GM21529 (cell line): ENCODE data around the gene SPINK9.
"Not testable (repeated sequence)": the region's sequence is repeated elsewhere in the genome, so short reads cannot be mapped to it uniquely, and the experiment has no call there.

ENCODE experiments used
- ATAC-seq: cut with Tn5 transposase; IDR thresholded peaks from one replicate; pipeline ENCODE4 v1.9.1; 2021; ENCODE audit not compliant: unreplicated experiment

The SPINK9 gene, protein sequence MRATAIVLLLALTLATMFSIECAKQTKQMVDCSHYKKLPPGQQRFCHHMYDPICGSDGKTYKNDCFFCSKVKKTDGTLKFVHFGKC

DNA sequence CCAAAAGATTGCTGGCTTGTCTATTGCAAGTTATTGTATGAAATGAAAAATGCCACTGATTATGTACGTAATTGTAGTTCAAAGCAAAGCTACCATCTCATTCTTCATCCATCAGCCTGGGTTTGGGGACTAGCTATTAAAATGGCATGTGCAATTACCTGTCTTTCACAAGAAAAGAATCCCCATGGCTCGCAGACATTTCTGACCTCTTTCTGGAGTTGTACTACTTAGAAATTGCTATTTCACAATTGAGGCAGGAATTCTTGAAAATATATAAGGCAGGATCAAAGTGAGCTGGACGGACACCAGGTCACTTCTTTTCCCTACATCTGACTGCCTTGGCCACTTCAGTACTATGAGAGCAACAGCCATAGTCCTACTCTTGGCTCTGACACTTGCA lies at the start of gene SPINK9:
Gene SPINK9 (plus strand): TSS at position 301 of the 400 bp plus-strand sequence. CDS start 55 bp downstream, at position 356.
- ATAC-seq: no peak

DNA sequence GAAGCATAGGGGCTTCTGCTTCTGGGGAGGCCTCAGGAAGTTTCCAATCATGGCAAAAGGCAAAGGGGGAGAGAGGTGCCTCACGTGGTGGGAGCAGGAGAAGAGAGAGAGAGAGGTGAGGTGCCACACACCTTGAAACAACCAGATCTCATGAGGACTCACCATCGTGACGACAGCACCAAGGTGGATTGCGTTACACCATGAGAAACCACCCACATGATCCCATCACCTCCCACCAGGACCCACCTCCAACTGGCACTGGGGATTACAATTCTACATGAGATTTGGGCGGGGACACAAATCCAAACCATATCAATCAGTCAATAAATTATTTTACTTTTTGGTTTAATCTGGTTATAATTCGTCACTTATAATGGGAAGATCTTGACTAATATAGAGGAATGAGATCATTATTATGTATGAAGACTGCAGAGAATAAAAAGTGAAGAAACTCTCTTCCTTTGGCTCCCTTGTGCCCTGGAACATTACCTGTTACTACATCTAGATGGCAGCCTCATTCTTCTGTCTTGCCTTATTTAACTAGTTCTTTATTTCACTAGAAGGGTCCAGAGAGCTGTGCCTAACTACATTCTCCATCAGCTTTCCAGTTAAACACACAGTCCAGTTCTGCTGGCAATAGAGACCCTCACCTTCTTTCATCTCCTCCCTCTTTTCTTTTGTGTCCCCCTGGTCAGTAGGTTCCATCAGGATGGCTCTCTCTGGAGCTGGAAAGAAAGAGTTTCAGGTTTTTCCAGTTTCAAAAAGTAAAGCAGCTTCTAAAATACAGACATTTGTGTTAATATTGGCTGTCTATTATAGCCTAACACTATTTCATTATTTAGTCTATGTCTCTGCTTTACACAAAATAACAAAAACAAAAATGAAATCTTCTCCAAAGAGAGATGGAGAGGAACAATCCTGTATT lies 44.8 kb upstream of the SPINK9 start:
- ATAC-seq: no peak

DNA sequence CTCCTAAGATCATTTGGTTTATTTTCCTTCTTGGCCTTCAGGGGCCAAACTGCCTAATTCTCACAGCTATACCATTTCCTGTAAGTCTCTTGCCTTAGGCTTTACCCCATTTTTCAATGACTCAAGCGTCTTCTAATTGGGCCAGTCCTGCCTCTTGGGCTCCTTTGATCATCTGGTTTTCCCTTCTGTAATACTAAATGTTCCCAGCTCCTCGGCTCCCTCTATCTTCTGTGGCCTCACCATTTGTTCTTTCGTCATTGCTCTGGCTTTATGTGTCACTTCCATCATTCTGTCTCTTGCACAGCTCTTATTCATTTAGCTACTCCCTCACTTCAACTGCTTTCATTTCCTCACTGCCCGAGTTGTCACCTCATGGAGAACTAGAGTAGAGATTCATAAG lies 37.6 kb upstream of the SPINK9 start:
- ATAC-seq: no peak

DNA sequence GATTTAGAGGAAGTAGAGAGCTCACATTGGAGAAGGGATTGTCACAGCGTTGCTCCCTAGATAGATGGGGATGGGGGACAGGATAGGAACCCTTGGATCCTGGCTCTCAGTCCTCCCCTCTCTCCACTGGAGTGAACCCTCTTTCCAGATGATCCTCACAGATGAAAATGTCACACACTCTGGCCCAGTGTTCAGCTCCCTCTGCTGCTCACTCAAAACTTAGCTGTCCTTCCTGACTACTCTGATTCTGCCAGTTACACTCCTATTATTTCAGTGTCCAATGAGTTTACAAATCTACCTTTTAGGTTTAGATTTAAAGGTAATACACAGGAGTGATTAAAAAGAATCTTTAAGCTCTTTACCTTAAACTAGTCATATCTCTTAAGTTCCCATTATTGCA lies 28.9 kb upstream of the SPINK9 start:
- ATAC-seq: no peak

DNA sequence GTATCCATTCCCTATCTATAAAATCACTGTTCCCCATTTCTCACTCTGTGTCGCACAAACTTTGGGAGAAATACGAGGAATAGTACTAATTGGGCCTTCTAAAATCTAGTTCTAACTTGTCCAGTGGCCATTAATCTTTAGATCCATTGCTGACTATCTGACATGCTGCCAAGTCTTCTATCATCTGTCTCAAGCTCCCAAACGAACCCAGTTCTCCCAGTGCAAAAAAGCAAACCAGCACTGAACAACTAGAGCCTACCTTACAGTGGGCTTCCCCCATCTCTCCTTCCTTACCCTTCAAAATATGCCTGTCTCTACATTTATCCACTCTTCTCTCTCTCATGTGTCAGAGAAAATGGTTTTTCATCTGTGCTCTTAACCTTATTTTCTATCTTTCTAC lies 26.3 kb upstream of the SPINK9 start:
- ATAC-seq: no peak

DNA sequence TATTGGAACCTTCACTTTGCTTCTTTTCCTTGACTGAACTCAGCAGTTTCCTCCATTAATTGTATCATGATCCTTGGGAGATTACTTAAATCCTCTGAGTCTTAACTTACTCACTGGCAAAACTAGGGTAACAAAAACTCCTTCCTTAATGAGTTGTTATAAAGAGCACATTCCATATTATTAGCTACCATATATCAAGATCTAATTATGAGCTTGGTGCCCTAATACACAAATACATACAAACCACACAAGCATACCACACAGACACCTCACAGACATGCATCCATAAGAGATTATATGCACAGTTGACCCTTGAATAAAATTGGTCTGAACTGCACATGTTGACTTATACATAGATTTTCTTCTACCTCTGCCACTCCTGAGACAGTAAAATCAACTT lies 25.6 kb upstream of the SPINK9 start:
- no peak for ATAC-seq

DNA sequence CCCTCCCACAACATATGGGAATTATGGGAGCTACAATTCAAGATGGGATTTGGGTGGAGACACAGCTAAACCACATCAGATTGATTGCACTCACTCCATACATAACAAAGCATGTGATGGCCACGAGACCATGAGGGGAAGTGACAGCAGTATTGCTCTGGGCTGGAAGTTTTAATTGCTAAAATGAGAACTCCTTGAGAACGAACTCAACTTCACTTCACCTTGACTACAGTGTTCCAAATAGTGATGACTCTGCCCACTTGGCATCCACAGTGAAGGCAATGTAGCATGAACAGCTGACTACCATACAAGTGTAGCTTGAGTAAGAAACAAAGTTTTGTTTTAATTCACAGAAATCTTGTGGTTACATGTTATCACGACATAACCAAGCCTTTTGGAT lies 23.9 kb upstream of the SPINK9 start:
- ATAC-seq: no peak

DNA sequence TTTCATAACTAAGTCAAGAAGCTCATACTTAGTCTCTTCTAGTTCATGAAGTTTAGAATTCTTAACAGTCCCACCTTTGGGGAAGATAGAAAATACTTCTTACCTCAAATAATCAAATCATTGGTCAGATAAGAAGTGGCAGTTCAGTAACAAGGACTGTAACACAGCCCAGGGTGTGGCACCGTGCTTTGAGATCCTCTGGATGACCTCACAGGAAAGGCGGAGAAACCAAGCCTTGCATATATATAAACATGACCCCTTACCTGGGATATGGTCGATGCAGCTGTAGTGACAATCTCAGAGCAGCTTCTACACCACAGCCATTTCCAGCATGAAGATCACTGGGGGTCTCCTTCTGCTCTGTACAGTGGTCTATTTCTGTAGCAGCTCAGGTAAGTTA lies 23.2 kb upstream of the SPINK9 start, which contains the start of gene SPINK7:
Gene SPINK7 (plus strand): TSS at position 271 of the 400 bp plus-strand sequence. CDS start 61 bp downstream, at position 332.
- ATAC-seq: no peak

DNA sequence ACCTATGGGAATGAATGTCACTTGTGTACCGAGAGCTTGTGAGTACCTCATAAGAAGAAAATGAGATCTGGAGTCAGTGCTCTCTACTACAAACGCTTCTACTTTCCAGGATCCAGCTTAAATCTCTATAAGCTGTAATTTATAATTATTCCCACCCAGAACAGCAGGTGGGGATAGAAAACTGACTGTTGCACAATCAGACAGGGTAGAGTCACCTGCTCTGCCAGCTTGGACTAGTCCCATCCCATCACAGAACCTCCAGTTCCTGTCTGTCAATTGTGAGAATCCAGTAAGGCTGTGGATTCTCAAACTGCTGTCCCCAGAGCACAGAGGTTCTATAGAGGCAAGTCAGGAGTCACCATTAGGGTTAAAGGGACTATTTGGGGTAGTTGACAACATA lies 21.2 kb upstream of the SPINK9 start:
- ATAC-seq: no peak

DNA sequence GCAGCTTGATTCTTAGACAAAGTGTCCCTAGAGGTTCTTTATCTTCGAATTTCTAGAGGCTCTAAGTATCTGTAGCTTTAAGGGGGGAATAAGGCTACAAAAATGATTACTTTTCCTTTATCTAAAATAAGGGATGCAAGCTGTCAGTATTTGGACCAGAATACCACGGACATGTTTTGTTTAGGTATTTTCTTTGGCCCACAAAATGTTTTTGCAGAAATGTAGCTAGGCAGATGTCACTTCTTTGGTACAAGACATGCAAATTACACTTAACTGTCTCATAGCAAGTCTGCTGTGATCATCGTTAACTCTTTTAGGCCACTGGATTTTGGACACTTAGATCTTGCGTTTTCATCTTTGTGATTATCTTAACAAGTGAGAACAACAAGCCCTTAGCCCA lies 20.6 kb upstream of the SPINK9 start:
- no peak for ATAC-seq

DNA sequence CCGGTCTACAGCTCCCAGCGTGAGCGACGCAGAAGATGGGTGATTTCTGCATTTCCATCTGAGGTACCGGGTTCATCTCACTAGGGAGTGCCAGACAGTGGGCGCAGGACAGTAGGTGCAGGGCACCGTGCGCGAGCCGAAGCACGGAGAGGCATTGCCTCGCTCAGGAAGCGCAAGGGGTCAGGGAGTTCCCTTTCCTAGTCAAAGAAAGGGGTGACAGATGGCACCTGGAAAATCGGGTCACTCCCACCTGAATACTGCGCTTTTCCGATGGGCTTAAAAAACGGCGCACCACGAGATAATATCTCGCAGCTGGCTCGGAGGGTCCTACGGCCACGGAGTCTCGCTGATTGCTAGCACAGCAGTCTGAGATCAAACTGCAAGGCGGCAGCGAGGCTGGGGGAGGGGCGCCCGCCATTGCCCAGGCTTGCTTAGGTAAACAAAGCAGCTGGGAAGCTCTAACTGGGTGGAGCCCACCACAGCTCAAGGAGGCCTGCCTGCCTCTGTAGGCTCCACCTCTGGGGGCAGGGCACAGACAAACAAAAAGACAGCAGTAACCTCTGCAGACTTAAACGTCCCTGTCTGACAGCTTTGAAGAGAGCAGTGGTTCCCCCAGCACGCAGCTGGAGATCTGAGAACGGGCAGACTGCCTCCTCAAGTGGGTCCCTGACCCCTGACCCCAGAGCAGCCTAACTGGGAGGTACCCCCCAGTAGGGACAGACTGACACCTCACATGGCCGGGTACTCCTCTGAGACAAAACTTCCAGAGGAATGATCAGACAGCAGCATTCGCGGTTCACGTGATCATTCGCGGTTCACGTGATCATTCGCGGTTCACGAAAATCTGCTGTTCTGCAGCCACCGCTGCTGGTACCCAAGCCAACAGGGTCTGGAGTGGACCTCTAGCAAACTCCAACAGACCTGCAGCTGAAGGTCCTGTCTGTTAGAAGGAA lies 15.1 kb upstream of the SPINK9 start:
- not testable (repeated sequence) for ATAC-seq

DNA sequence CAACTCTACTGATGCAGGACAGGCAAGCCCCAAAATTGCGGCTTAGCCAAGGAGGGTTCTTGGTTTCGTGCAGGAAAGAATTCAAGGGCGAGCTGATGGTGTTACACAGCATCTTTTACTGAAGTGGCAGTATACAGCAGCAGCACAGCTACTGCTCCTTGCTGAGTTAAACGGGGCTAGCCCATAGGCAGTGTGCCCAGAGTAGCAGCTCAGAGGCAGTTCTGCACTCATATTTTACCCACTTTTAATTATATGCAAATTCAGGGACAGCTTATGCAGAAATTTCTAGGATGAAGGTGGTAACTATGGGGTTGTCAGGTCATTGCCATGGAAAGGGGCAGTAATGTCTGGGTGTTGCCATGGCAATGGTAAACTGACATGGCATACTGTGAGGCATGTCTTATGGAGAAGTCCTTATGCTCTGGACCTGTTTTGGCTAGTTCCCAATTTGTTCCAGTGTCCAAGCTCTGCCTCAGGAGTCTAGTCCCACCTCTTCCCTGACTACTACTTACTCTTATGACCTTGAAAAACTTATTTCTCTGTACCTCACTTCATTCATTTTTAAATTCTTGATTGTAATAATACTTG lies 2.0 kb upstream of the SPINK9 start:
- ATAC-seq: no peak

DNA sequence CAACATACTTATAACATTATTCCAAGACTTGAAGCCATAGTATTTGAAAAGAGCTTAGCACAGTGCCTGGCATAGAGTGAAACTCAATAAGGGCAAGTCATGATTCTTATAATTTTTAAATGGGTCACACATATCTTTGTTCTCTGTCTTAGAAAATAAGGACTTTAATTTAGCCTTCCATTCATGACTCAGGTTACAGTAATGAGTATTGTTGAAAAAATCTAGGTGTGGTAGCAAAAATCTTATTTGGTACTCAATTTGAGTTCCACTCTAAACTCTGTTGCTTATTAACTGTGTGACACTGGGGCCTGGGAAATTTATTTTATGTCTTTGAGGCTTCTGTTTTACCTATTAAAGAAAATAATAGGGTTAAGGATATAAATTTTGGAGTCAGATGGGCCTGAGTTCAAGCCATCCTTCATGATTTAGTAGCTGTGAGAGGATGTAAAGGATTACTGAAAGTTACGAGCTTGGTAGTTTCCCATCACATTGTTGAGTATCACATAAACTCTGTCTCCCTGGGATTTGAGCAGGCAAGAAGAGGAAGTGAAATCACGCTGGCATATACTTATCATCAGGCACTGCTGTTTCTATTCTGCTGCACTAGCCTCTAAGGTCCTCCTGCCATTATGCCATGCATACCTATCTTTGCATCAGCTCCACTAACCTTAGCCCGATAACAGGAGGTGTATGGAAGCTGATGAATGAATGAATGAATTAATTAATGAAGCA lies 1.5 kb downstream of the SPINK9 start:
- peak; percentile 89 for ATAC-seq

DNA sequence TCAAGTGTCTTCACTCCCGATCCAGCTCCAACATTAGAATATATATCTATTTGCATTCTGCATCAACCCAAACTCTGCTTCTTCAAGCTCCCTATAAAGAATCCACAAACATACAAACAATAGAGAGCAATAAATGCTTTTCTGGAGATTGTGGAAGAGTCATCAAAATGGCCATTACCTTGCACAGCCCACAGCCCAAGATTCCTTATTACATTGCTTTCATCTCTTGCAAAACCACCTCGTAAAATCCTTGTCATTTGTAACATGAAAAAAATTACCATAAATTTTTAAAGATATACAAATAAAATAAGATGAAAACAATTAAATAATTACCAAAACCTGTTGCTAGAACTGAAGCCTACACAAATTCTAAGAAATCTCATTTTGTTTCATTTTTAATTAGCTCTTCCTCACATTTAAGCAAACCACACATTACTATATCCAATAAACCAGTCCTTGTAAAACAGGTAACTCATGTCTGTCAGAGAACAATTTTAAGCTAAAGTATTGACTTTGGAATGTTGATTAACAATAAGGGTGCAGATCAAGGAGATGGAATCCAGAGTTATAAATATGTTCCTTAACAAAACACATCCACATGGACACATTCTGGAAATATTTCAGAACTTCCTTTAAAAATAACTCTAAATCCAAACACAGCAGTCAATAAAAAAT lies 7.1 kb downstream of the SPINK9 start:
- ATAC-seq: no peak

DNA sequence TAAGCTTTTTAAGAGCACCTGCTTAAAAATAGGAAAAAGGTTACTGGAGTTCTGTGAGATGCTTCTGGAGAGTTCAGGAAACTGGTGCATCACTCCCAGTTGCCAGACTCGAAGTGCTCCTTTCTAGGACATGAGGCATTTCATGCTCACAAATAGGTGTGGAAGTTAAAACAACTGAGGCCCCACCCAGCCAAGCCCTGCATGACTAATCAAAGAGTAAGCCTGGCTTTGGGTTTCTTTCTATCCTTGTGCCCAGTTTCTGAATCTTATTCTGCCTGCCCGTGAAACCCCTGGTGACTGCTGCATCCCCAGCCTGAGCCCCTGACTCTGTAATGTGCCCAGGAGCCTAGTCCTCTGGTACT lies 7.7 kb downstream of the SPINK9 start:
- ATAC-seq: no peak

DNA sequence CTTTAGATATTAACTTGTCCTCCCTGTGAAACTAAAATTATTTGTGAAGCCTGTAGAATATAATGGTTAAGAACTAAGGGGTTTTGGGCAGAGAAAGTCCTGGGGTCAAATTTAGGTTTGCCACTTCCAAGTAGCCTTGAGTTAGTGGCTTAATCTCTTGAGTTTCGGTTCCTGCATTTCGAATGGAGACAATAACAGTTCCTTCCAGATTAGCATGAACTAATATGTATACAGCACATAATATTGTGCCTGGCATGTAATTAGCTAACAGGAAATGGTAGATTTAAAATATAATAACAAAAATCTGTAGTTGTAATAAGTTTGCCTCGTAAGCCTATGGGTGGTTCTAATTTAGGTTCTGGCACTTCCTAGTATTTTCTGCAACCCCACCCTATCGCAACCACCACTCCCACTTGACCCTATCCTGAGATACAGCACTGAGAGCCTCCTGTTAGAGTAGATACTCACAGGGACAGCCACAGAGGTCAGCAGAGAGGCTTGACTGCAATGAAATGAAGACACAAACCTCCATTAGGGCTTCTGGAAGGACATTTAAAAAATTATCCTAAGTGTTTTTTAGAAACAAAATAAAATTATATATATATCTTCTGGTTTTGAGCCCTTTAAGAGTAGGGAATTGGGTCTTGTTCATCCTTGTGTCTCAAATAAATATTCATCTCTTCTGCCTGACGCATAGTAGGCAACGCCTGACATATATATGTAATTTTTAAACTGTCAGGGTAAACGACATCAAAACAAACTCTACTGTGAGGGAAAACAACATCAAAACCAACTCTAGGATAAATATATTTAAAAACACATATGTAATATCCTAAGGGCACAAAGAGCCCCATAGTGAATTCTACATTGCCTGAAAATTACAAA lies 8.5 kb downstream of the SPINK9 start:
- ATAC-seq: no peak

DNA sequence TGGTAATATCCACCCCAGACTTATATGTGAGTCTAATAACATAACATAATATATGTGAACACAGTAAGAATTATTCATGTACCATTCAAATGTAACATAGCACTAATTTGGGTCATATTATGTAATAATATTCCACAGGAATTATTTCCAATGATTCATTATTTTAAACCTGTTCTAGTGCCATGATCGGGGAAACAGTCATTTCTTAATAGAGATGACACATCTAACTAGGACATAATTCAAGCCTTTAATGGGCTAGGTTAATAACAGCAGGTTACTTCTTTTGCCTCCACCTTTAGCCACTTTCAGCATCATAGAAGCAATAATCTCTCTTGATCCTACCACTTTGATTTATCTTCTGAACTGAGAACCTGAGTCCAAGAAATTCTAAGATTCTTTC lies 12.3 kb downstream of the SPINK9 start:
- no peak for ATAC-seq

DNA sequence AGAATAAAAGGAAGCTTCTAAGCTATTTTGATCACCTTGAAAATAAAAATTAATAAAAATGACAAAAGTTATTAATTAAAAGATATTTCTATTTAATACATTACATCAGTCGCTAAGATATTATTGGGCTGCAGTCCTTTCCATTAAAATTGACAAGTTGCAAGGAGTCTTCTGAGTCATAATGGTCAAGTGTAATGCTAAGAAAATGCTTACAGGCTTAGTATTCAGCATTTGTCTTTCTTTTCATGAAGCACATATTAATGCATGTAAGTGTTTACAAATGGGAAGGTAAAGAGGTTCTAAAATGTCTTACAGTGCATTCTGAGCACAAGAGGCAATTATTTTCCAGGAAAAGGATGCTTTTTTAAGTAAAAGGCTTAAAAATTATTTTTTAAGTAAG lies 17.3 kb downstream of the SPINK9 start:
- ATAC-seq: no peak

DNA sequence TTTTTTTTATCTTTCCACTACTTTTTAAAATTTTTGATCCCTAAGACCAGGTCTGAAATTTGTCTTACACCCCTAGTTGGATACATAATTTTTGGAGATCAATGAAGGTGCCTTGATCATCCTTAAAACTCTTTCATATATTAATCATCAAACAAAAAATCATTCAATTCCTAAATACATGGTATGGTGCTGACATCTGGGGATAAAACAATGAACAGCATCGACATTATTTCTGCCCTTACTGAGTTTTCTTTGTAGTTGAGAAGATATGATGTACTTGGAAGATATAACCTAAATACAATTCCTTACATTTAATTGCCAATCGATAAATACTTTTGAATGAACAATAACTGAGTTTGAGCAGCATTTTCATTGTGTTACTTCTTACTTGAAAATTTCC lies 18.3 kb downstream of the SPINK9 start:
- ATAC-seq: no peak
